ENCODE measurements around the gene PRKAG2. TPM values are rescaled to one million over a fixed set of nuclear protein-coding genes. Genes with fewer than 3 reads are reported as not detected.

PRKAG2 gene
- total and polyA plus RNA-seq, 2 of the 8 experiments (the other 6 are each of a cell fraction or from before 2014, with no cell fraction given) = 7.5 to 18.1 TPM

DNA sequence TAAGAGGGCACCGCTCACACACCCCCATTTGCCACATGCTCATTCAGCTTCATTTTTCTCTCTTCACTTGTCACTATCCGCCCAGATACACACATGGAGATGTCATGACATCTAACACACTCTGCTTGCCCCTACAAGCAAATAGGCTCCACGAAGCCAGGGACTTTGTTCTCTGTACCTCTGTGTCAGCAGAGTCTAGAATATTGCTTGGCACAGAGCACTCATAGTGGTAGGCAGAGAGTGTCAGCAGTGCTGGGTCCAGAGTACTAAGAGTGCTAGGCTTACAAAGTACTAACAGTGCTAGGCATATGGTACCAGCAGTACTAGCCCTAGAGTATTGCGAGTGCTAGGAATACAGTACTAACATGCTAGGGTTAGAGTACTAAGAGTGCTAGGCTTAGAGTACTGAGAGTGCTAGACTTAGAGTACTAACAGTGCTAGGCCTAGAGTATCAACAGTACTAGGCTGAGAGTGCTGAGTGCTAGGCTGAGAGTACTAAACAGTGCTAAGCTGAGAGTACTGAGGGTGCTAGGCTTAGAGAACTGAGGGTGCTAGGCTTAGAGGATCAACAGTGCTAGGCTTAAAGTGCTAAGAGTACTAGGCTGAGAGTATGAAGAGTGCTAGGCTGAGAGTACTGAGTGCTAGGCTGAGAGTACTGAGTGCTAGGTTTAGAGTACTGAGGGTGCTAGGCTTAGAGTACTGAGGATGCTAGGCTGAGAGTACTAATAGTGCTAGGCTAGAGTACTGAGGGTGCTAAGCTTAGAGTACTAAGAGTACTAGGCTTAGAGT lies 166.1 kb downstream of the PRKAG2 start:
- H2BK12ac ChIP-seq (ENCODE audit: low read depth, low read length) = no peak overlapping the region
- H4K8ac ChIP-seq (ENCODE audit: extremely low read depth, insufficient read depth, low read length) = no peak overlapping the region
- no peaks in the 10 kb centered on the region; a peak in 1 of 8 replicates for H3K36me3 ChIP-seq (ENCODE audit: control insufficient read depth in 2 of 4, insufficient read depth in 4 of 4, low read length in 3 of 4)
- H3K4ac ChIP-seq (replicated peaks; ENCODE audit: insufficient read length, low read depth, low read length) = no peak overlapping the region
- H3K79me1 ChIP-seq (ENCODE audit: low read depth, low read length) = no peaks in the 10 kb centered on the region
- no peak overlapping the region for H3K18ac ChIP-seq (ENCODE audit: extremely low read depth, low read length)
- H3K9me3 ChIP-seq (ENCODE audit: insufficient read depth in 2 of 2, low read depth in 1 of 2, low read length in 1 of 2) = no peaks in the 10 kb centered on the region
- no peak overlapping the region for H3K23ac ChIP-seq (ENCODE audit: insufficient read length)
- no peak overlapping the region for H3K56ac ChIP-seq (replicated peaks; ENCODE audit: insufficient read length, low read depth, low read length)
- CTCF ChIA-PET (ENCODE audit: partially characterized antibody) = interaction anchor here (0.6 to 1.4 kb wide), 3 partner anchors 48 to 146 kb away, joined by 3 to 4 read pairs (median 3); no protein-coding TSS in a partner anchor
- H3K4me3 ChIP-seq (ENCODE audit: extremely low read depth in 1 of 4, insufficient read depth in 2 of 4, low read depth in 3 of 4, low read length in 4 of 4) = no peak overlapping the region
- POLR2A ChIA-PET (ENCODE audit: partially characterized antibody) = interaction anchor here (0.8 kb wide), 1 partner anchor 72 kb away, joined by 3 read pairs; no protein-coding TSS in a partner anchor
- H3K14ac ChIP-seq (ENCODE audit: insufficient read length) = no peak overlapping the region
- H2BK15ac ChIP-seq (ENCODE audit: low read length) = no peak overlapping the region
- H2BK20ac ChIP-seq (ENCODE audit: low read length) = no peak overlapping the region
- no peak overlapping the region for H2AK5ac ChIP-seq (ENCODE audit: low read depth, low read length)
- H4K91ac ChIP-seq (replicated peaks; ENCODE audit: insufficient read length, low read length) = no peak overlapping the region
- H3K9ac ChIP-seq (replicated peaks in 1 of 4; ENCODE audit: extremely low read depth in 1 of 4, low read depth in 3 of 4, low read length in 3 of 4) = no peak overlapping the region
- TF ChIP-seq POLR2AphosphoS5 (IDR thresholded peaks at IDR 0.05; ENCODE audit: low read depth, low read length) (peak; percentile 80), CHD2 (IDR thresholded peaks at IDR 0.05; ENCODE audit: low read length) (no peak), POLR2A (IDR thresholded peaks at IDR 0.05; ENCODE audit: control extremely low read depth in 1 of 2, low read depth in 2 of 2, low read length in 2 of 2) (no peak)
- H3K27ac ChIP-seq (ENCODE audit: low read depth, low read length) = no peak overlapping the region
- no peaks in the 10 kb centered on the region for H3K4me1 ChIP-seq (replicated peaks in 1 of 4; ENCODE audit: control insufficient read depth in 3 of 4, insufficient read depth in 4 of 4, low read length in 3 of 4)
- FAIRE-seq (no peak), DNase-seq (ENCODE audit: low read depth in 1 of 2, low spot score in 2 of 2) (no peak)
- H3K23me2 ChIP-seq (ENCODE audit: low read depth, low read length) = no peaks in the 10 kb centered on the region; the same call in 1 of the 2 replicates
- WGBS, 2 experiments (ENCODE audit: extremely low coverage in 1 of 2, insufficient coverage in 1 of 2, insufficient read length in 1 of 2, insufficient replicate concordance in 2 of 2, low coverage in 1 of 2, low lambda C conversion rate in 2 of 2, missing lambda C conversion rate in 1 of 2) = 90% methylated on average over 4 of the region's 4 CpGs; no CpG with 5 or more reads in 1 of the 2 experiments
- H4K20me1 ChIP-seq (replicated peaks in 1 of 2; ENCODE audit: control insufficient read depth in 1 of 2, insufficient read depth in 2 of 2, low read length in 2 of 2) = peaks cover 0 to 4% of the 10 kb centered on the region in 2 experiments
- H2AFZ ChIP-seq (ENCODE audit: low read length) = no peak overlapping the region
- no peak overlapping the region for H2BK5ac ChIP-seq (ENCODE audit: low read depth, low read length)
- H4K5ac ChIP-seq (ENCODE audit: insufficient read length, low read depth, low read length) = no peak overlapping the region
- H3K27me3 ChIP-seq (replicated peaks in 1 of 4; ENCODE audit: control insufficient read depth in 3 of 4, extremely low read depth in 1 of 4, insufficient read depth in 3 of 4, low read length in 3 of 4) = no peaks in the 10 kb centered on the region; a peak in 3 of 7 replicates
- H3K4me2 ChIP-seq (ENCODE audit: insufficient read depth in 1 of 2, low read depth in 2 of 2, low read length in 2 of 2) = no peak overlapping the region
- H3K79me2 ChIP-seq (ENCODE audit: control insufficient read depth in 1 of 2, insufficient read depth in 2 of 2, low read length in 2 of 2) = peaks cover 0 to 3% of the 10 kb centered on the region in 2 experiments; a peak in 1 of 4 replicates
- no peak overlapping the region for H2BK120ac ChIP-seq (replicated peaks; ENCODE audit: low read depth, low read length)

Data from H1 (cell line).